Measurements from ENCODE around the gene CAMKMT.
A peak's percentile ranks its signal among the peaks of the same experiment; 100 is the strongest.

CAMKMT gene

GRCh38 chr2:44744961-44745892 lies 383.5 kb downstream of the CAMKMT start:
- no peak for DNase-seq (ENCODE audit: low spot score)

- DNase-seq (ENCODE audit: low spot score), result no peak
Observed at GRCh38 chr2:44745922-44746766, 384.4 kb downstream of the CAMKMT start.

GRCh38 chr2:44746856-44747615 lies 385.3 kb downstream of the CAMKMT start:
- no peak for DNase-seq (ENCODE audit: low spot score)

GRCh38 chr2:44747794-44748193 lies 386.0 kb downstream of the CAMKMT start:
- DNase-seq (ENCODE audit: low spot score), result no peak

- no peak for DNase-seq (ENCODE audit: low spot score)
Observed at GRCh38 chr2:44751754-44752479, 390.2 kb downstream of the CAMKMT start.

- DNase-seq (ENCODE audit: low spot score), result no peak
Observed at GRCh38 chr2:44752761-44753160, 391.0 kb downstream of the CAMKMT start.

- DNase-seq (ENCODE audit: low spot score), result peak; percentile 17
Observed at GRCh38 chr2:44753552-44754285, 392.0 kb downstream of the CAMKMT start.

- no peak for DNase-seq (ENCODE audit: low spot score)
Observed at GRCh38 chr2:44758591-44758990, 396.8 kb downstream of the CAMKMT start.

GRCh38 chr2:44759823-44760222 lies 398.1 kb downstream of the CAMKMT start:
- no peak for DNase-seq (ENCODE audit: low spot score)

- no peak for DNase-seq (ENCODE audit: low spot score)
Observed at GRCh38 chr2:44763275-44763782, 401.6 kb downstream of the CAMKMT start.

GRCh38 chr2:44766220-44766619 lies 404.5 kb downstream of the CAMKMT start:
- no peak for DNase-seq (ENCODE audit: low spot score)

GRCh38 chr2:44766777-44767176 lies 405.0 kb downstream of the CAMKMT start:
- DNase-seq (ENCODE audit: low spot score), result no peak

- DNase-seq (ENCODE audit: low spot score), result no peak
Observed at GRCh38 chr2:44767691-44768090, 405.9 kb downstream of the CAMKMT start.

GRCh38 chr2:44768438-44769236 lies 406.9 kb downstream of the CAMKMT start:
- DNase-seq (ENCODE audit: low spot score), result no peak

- no peak for DNase-seq (ENCODE audit: low spot score)
Observed at GRCh38 chr2:44769349-44770011, 407.7 kb downstream of the CAMKMT start.

GRCh38 chr2:44770221-44771195 lies 408.8 kb downstream of the CAMKMT start:
- DNase-seq (ENCODE audit: low spot score), result no peak

- no peak for DNase-seq (ENCODE audit: low spot score)
Observed at GRCh38 chr2:44771522-44771921, 409.8 kb downstream of the CAMKMT start.

GRCh38 chr2:44772131-44772530 lies 410.4 kb downstream of the CAMKMT start:
- no peak for DNase-seq (ENCODE audit: low spot score)

Data from NAMALWA (cell line).